ENCODE results near the gene LTB4R.
A peak's percentile ranks its signal among the peaks of the same experiment; 100 is the strongest.

Gene LTB4R

GRCh38 chr14:24309538-24310264 is 1.6 kb upstream of the LTB4R start, which contains the start of gene LTB4R2:
TSS of gene LTB4R2 (plus strand) at chr14:24310140. CDS start at chr14:24310665, 525 bp downstream.
- TF ChIP-seq TAF1 (IDR thresholded peaks at IDR 0.05; ENCODE audit: borderline replicate concordance, insufficient read depth, low read length): no peak
- no peak for TF ChIP-seq POLR2AphosphoS5 (IDR thresholded peaks at IDR 0.05; ENCODE audit: low read depth, low read length)

- TF ChIP-seq SIN3A (IDR thresholded peaks at IDR 0.05; ENCODE audit: borderline replicate concordance, insufficient read depth, low read length) (no peak), FOXP2 (optimal IDR thresholded peaks at IDR 0.05; ENCODE audit: borderline replicate concordance, extremely low read depth, extremely low read length, insufficient read depth) (no peak), POLR2AphosphoS5 (IDR thresholded peaks at IDR 0.05; ENCODE audit: low read depth, low read length) (no peak), TAF1 (IDR thresholded peaks at IDR 0.05; ENCODE audit: borderline replicate concordance, insufficient read depth, low read length) (no peak)
- TF ChIP-seq, protein P1, sequence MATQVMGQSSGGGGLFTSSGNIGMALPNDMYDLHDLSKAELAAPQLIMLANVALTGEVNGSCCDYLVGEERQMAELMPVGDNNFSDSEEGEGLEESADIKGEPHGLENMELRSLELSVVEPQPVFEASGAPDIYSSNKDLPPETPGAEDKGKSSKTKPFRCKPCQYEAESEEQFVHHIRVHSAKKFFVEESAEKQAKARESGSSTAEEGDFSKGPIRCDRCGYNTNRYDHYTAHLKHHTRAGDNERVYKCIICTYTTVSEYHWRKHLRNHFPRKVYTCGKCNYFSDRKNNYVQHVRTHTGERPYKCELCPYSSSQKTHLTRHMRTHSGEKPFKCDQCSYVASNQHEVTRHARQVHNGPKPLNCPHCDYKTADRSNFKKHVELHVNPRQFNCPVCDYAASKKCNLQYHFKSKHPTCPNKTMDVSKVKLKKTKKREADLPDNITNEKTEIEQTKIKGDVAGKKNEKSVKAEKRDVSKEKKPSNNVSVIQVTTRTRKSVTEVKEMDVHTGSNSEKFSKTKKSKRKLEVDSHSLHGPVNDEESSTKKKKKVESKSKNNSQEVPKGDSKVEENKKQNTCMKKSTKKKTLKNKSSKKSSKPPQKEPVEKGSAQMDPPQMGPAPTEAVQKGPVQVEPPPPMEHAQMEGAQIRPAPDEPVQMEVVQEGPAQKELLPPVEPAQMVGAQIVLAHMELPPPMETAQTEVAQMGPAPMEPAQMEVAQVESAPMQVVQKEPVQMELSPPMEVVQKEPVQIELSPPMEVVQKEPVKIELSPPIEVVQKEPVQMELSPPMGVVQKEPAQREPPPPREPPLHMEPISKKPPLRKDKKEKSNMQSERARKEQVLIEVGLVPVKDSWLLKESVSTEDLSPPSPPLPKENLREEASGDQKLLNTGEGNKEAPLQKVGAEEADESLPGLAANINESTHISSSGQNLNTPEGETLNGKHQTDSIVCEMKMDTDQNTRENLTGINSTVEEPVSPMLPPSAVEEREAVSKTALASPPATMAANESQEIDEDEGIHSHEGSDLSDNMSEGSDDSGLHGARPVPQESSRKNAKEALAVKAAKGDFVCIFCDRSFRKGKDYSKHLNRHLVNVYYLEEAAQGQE (IDR thresholded peaks at IDR 0.05; ENCODE audit: insufficient read depth in 1 of 2, low read depth in 2 of 2, low read length in 2 of 2): no peak
Measured at GRCh38 chr14:24310265-24310645, 1.0 kb upstream of the LTB4R start.

- TF ChIP-seq POLR2AphosphoS5 (IDR thresholded peaks at IDR 0.05; ENCODE audit: low read depth, low read length): no peak
- TF ChIP-seq TAF1 (IDR thresholded peaks at IDR 0.05; ENCODE audit: borderline replicate concordance, insufficient read depth, low read length): no peak
- TF ChIP-seq, protein P1 (IDR thresholded peaks at IDR 0.05; ENCODE audit: insufficient read depth in 1 of 2, low read depth in 2 of 2, low read length in 2 of 2): no peak
Measured at GRCh38 chr14:24311837-24312615, 724 bp downstream of the LTB4R start.

DNA sequence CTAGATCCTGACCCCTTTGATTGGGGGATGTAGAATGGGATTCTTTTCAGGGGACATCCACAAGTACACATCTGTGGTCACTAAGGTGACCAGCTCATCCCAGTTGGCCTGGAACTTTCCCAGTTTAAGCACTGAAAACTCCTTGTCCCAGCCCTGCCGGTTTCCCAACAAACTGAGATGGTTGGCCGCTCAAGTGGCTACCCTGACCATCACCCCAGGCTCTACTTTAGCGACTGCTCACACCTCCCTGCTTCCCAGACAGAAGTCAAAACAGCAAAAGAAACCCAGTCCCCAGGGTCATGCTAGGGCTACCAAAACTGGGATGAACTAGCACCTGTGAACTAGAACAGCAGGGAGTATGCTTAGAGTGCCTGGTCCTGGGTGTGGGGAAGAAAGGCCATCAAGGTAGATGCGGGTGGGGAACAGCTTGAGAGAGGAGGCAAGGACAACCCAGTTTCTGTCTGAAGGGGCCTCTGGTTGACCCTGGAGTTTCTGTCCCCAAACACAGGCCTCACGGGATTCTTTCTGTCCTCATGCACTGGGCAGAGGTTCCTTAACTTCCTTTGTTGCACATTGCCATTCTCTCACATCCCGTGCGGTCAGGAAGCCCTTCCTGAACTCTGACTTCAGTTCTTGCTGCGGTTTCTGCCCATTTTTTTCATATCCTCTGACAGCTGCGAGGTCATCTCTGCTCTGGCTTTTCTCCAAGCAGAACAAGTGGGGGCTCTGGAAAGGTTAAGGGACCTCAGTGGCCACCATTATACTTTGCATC is 1.6 kb downstream of the LTB4R start:
- TF ChIP-seq FOXP2 (optimal IDR thresholded peaks at IDR 0.05; ENCODE audit: borderline replicate concordance, extremely low read depth, extremely low read length, insufficient read depth): no peak
- TF ChIP-seq POLR2AphosphoS5 (IDR thresholded peaks at IDR 0.05; ENCODE audit: low read depth, low read length): 0 out of 2 replicates have a peak, but pooled peaks have one; percentile 30

- TF ChIP-seq TAF1 (IDR thresholded peaks at IDR 0.05; ENCODE audit: borderline replicate concordance, insufficient read depth, low read length) (no peak), POLR2AphosphoS5 (IDR thresholded peaks at IDR 0.05; ENCODE audit: low read depth, low read length) (no peak), FOXP2 (optimal IDR thresholded peaks at IDR 0.05; ENCODE audit: borderline replicate concordance, extremely low read depth, extremely low read length, insufficient read depth) (no peak), SIN3A (IDR thresholded peaks at IDR 0.05; ENCODE audit: borderline replicate concordance, insufficient read depth, low read length) (no peak)
- TF ChIP-seq, protein P1 (IDR thresholded peaks at IDR 0.05; ENCODE audit: insufficient read depth in 1 of 2, low read depth in 2 of 2, low read length in 2 of 2): no peak
Measured at GRCh38 chr14:24313913-24314312, 2.6 kb downstream of the LTB4R start.

All from PFSK-1 (cell line).